HG02885 (cell line): ENCODE measurements around the gene FMC1.
"Not testable (repeated sequence)": the region's sequence is repeated elsewhere in the genome, so short reads cannot be mapped to it uniquely, and the experiment has no call there.

Experiments used
- ATAC-seq: cut with Tn5 transposase; IDR thresholded peaks from one replicate; pipeline ENCODE4 v1.9.1; 2021; ENCODE audit warnings: mild to moderate bottlenecking; ENCODE audit not compliant: unreplicated experiment, poor library complexity

FMC1 gene

GRCh38 chr7:139340037-139340807, 915 bp upstream of the FMC1 start:
- peak; percentile 83 for ATAC-seq

DNA sequence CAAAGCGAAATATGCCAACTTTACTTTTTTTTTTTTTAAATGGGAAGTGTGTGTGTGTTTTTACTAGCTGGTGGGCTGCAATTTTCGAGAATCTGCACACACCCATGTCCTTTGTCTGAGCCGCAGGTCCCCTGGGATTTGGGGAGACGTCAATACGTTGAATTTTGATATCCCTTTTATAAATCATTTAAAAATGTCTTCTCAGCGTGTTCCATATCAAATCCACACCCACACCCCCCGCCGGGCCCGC, 404 bp upstream of the FMC1 start:
- no peak for ATAC-seq

DNA sequence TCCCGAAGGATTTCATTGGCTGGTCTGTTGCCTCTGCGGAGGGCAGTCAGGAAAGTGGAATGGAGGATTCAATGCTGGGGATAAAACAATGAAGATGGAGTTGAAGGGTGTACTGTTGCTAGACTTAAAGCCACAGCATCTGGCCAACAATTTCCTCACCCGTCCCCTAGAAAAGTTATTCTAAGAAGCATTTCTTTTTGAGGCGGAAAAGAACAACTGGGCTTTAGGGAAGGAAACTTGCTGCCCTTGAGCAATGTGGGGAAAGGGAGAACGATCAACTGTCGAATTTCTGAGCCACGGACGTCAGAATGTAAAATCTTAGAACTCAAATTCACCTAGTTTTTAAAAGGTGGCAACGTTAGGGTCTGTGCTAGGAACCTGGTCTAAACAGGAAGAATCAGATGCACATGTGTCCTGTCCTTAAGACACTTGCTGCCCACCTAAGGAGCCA, 664 bp downstream of the FMC1 start:
- ATAC-seq: no peak

- no peak for ATAC-seq
Observed at GRCh38 chr7:139345042-139345441, 3.9 kb downstream of the FMC1 start.

DNA sequence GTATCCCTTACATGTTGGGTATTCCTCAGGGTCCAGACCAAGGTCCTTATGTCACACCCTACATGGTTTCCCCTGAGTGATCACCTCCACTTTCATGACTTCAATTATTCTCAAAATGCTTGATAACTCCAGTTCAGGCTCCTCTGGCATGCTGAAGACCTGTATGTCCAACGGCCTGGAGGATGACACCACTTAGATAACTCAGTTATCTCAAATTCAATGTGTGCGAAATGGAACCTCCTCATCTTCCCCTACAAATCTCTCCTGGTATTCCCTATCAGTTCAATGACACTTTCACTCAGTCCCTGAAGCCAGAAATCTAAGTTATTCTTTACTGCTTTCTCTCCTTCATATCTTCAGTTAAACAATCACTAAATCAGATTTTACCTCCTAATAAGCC, 9.9 kb downstream of the FMC1 start:
- no peak for ATAC-seq

- no peak for ATAC-seq
Observed at GRCh38 chr7:139354729-139355128, 13.6 kb downstream of the FMC1 start.

- no peak for ATAC-seq
Observed at GRCh38 chr7:139355320-139355719, 14.2 kb downstream of the FMC1 start.

GRCh38 chr7:139357729-139358506, 16.8 kb downstream of the FMC1 start:
- not testable (repeated sequence) for ATAC-seq

DNA sequence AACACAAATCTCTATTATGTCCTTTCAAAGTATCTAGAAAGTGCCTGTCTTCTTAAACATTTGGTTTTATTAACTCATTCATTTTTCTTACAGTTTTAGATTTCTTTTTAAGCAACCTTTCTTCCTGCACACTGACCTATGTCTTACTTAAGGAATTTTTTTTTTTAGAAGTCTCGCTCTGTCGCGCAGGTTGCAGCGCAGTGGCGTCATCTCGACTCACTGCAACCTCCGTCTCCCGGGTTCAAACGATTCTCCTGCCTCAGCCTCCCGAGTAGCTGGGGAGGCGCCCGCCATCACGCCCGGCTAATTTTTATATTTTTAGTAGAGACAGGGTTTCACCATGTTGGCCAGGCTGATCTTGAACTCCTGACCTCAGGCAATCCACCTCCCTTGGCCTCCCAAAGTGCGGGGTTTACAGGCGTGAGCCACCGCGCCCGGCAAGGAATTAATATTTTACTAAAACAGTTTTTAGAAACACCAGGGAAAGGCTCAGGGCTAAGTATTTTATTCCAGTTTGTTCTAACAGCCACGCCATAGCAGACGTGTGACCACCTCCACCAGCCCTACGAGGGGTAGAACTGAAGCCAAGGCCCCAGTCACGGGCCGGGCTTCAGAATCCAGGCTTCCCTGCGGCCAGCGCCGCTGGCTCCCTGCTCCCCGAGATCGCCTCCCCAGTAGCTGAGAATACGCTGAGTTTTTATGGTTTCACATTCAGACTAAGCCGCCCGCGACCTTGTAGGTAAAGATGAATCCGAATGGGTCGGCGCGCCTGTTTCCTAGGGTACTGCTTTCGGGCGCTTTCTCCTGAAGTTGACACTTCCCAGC, 17.6 kb downstream of the FMC1 start:
- peak; percentile 13 for ATAC-seq

DNA sequence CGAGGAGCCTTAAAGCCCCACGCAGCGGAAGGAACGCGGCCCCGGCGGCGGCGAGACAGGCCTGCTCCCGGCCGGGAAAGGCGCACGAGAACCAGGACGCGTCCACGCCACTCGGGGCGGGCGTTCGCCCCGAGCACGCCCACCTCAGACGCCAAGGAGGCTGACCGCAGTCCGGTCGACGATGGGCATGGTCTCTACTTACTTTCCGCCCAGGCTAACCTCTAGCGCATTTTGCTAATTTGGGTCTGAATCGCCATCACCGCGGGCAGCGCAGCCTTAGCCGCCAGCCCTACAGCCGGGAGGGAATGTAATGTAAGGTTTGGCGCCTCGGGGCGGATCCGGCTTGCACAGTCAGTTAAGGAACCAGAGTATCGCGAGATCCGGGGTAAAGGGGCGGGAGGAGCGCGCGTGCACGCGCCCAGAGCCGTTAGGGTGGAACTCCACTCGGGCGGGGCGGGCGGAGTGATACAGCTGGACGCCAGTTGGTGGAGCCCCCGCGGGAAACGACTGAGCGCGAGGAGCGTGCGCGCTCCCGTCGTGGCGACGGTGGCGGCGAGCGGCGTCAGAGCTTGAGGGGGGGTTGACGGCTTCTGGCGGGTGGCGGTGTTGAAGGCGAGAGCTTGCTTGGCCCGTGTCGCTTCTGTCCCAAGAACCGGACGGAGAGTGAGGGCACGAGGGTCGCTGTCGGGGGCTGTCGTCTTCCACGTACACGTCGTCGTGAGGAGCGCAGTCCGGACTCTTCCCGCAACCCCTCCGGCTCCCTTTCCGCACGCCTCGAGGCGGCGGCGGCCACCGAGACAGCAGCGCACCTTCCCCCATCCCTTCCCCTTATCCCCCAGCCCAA, 18.5 kb downstream of the FMC1 start, which contains the start of gene LUC7L2:
TSS of gene LUC7L2 (plus strand) at position 529 of the 844 bp plus-strand sequence. CDS start 368 bp downstream, outside the sequence.
- peak; percentile 80 for ATAC-seq

- ATAC-seq: peak; percentile 76
Observed at GRCh38 chr7:139360210-139360947, 19.2 kb downstream of the FMC1 start.

DNA sequence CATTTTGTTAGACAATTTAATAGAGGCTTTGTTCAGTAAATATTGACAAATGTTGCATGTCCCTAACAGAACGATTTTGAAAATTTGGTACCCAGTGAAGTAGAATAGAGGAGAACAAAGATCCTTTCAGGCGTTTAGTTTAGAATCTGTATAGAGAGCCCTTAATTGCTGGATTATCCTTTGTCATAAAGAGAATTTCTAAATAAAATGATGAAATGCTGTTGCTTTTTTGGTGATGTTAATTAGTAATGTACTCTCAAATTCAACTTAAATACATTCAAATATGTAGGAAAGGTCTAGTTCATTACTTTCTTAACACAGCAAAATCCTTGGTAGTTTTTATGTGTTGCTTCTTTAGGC, 19.8 kb downstream of the FMC1 start:
- no peak for ATAC-seq

- ATAC-seq: no peak
Observed at GRCh38 chr7:139361523-139361922, 20.4 kb downstream of the FMC1 start.

GRCh38 chr7:139362302-139362701, 21.2 kb downstream of the FMC1 start:
- no peak for ATAC-seq

DNA sequence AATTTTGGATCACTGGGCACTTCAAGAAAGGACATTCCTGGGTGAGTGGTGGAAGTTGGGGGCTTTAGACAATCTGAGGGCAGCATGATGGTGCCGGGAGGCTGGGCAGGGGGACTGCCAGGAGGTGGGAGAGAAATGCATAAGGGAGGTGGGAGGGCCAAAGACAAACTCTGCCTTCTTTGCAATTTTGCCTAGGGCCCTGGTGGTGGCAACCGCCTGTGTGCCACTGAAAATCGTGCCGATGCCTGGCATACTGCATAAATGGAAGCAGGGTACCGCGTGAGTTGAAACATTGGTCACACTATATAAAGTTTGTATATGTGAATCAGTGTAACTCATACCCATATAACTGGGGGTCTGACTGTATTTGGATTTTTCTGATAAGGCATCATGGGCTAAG, 21.8 kb downstream of the FMC1 start:
- ATAC-seq: no peak

DNA sequence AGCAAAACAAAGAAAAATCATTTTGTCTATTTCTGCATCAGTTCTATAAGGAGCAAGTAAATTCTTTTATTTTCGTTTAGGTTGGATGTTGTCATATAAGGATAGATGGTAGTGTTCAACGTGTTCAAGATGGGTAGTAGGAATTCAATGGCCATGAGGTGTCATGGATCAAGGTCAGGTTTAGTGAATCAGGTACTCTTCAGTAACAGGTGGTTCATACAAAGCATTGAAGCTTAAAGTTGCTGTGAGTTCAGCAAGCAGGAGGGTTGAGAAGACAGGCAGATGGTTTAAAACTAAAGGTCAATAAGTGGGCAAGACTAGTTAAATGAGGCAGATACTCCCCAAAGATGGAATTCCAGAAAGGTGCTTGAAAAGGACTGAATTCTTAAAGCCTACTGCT, 24.2 kb downstream of the FMC1 start:
- ATAC-seq: no peak

- no peak for ATAC-seq
Observed at GRCh38 chr7:139366400-139366799, 25.3 kb downstream of the FMC1 start.

DNA sequence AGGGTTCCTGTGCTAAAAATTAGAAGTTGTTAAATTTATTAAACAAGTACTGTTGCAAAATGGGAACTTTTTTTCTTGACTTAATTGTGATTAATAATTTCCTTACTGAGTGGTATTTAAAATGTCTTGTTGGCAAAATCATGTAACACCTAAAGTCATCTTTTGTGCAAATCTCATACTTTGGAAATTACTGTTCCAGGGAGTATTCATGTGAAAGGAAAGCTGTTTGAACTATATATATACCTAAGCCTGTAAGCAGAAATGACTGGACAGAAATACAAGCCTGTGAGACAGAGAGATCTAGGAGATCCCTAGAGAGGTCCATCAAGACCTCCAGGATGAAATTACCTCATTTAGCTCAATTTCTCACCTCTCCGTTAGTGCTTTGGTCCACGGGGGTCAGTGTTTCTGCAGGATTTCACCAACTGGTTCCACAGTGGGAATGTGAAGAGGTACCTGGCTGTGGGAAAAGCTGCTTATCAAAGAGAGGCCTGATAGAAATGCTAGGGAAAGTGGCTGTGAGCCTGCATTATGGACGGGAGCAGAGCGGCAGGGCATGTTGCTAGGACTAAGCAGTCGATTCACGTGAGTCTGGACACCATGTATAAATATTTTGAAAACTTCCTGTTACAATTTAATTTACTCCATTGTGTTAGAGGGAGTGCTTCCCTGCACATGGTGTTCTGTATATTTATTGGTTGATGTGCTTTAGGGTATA, 26.5 kb downstream of the FMC1 start:
- no peak for ATAC-seq
